D721Med (cell line): ENCODE results near the gene ZFHX3.

Source experiments
- DNase-seq: peaks from one replicate; pipeline ENCODE4 v3.0.0; 2011; ENCODE audit warnings: low spot score; ENCODE audit not compliant: insufficient read length
- FAIRE-seq: peaks from 2 replicates; lab custom pipeline; 2011; peaks lifted over from hg19 to GRCh38; lab: Jason Lieb, UNC
- TF ChIP-seq, protein P1 (sequence below): IDR thresholded peaks from 2 replicates; pipeline ENCODE4 v1.5.1; 2012; ENCODE audit warnings: mild to moderate bottlenecking, control low read depth; ENCODE audit not compliant: insufficient read depth; ENCODE audit errors: missing control alignments

The ZFHX3 gene

DNA sequence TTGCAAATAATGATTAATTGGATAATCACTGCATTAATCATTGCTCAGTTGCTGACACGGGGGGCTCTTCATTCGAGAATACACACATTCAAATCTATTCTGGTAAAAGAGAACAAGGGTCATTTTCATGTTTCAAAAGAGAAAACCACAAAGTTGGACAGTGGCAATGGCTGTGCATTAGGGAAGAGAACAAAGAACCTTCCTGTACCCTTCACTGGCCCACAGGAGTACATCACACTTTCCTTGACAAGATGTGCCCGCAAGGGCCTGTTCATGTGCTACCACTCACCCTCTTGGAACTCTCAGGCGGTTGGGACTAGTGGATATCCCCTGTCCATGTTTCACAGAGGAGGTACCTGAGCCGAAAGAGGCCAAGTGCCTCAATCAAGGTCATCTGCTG lies 223.2 kb downstream of the ZFHX3 start:
- DNase-seq (no peak), FAIRE-seq (no peak)
- TF ChIP-seq, protein P1, sequence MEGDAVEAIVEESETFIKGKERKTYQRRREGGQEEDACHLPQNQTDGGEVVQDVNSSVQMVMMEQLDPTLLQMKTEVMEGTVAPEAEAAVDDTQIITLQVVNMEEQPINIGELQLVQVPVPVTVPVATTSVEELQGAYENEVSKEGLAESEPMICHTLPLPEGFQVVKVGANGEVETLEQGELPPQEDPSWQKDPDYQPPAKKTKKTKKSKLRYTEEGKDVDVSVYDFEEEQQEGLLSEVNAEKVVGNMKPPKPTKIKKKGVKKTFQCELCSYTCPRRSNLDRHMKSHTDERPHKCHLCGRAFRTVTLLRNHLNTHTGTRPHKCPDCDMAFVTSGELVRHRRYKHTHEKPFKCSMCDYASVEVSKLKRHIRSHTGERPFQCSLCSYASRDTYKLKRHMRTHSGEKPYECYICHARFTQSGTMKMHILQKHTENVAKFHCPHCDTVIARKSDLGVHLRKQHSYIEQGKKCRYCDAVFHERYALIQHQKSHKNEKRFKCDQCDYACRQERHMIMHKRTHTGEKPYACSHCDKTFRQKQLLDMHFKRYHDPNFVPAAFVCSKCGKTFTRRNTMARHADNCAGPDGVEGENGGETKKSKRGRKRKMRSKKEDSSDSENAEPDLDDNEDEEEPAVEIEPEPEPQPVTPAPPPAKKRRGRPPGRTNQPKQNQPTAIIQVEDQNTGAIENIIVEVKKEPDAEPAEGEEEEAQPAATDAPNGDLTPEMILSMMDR: no peak

DNA sequence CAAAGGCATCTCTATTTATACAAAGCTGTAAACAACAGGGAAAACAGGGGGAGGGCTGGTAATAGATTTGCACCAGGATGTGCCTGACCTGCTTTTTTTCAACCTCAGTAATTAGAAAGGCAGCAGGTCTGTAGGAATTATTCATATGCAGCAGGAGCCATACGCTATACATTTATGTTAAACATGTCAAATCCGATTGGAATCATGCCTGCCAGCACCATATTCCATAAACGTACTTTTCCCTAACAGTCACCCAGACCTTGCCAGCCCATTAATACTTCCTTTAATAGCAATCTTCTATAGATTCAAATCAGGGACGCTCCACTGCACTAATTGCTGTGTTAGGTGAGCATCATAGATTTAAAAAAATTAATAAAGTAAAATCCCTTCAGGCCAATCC lies 223.9 kb downstream of the ZFHX3 start:
- no peak for FAIRE-seq
- no peak for DNase-seq
- TF ChIP-seq, protein P1: no peak

DNA sequence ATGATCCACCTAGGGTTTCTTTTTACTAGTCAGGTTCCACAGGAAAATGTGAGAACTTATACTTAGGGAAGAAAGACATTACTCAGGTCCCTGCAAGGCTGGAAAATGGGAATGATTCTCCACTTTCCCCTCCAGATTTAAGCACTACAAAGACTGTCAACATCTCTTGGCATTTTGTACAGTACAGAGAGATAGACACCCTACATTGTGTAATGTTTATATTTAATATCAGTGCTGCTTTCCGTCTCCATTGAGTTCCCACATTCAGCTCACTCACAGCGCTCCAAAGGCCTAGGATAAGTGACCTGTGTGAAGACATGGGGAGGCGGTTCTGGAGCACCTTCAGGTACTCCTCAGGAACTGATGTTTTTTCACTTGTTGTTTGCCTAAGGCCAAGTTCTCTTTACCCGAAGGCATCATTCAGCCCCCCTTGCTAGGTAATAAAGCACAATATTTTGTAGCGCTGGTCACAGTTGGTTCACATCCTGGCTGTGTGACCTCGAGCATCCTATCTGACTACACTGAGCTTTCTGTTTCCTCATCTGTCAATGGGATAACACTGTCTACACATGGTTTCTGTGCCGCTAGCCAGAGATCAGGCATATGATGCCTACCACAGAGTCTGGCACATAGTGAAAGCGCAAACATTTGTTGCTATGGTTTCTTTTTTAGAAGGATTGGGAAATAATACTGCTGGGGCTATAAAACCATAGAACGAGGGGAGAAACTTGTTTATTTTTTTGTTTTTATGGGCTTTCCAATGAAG lies 226.6 kb downstream of the ZFHX3 start:
- FAIRE-seq (no peak), DNase-seq (no peak)
- TF ChIP-seq, protein P1: no peak

DNA sequence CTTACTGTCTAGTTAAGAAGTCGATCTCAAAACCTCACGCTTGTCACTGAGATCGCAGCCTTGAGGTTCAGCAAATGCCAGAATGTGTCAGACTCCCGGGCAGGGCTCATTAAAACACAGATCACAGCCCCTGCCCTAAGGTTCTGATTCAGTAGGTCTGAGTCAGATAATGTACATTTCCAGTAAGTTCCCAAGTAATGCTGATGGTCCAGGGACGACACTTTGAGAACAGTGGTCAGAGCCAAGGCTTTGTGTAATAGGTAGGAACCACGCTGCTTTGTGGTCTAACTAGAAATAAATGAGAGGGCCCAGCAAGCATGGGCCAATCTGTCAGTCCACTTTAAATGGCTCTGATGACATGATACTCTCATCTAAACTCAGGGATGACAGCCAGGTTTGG lies 228.6 kb downstream of the ZFHX3 start:
- FAIRE-seq (no peak), DNase-seq (no peak)
- TF ChIP-seq, protein P1: no peak

DNA sequence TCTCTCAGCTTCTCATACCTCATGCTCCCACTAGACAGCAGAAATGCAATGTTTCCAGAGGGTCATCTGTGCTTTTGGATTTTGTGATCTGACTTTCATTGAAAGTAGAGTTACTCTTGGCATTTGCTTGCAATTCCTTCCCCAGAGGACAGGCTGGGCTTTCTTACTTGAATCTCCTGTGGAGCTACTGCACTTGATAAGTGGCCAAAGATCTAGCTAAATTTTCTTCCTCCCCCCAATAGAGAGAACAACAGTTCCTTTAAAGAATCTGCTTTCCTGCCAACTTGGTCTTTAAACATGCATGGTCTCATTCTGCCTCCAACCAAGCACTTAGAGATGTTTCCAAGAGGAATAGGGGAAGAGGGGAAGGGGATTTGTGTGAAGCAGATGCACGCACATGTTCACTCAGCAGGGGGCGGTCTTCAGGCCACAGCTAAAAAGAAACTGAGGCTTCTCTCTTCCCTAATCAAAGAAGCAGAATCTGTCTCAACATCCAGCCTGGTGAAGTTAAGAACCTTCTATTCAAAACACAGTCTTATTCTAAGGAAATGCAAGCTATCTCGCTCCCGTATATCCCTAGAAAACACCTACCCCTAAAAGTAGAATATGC lies 229.6 kb downstream of the ZFHX3 start:
- no peak for DNase-seq
- no peak for FAIRE-seq

DNA sequence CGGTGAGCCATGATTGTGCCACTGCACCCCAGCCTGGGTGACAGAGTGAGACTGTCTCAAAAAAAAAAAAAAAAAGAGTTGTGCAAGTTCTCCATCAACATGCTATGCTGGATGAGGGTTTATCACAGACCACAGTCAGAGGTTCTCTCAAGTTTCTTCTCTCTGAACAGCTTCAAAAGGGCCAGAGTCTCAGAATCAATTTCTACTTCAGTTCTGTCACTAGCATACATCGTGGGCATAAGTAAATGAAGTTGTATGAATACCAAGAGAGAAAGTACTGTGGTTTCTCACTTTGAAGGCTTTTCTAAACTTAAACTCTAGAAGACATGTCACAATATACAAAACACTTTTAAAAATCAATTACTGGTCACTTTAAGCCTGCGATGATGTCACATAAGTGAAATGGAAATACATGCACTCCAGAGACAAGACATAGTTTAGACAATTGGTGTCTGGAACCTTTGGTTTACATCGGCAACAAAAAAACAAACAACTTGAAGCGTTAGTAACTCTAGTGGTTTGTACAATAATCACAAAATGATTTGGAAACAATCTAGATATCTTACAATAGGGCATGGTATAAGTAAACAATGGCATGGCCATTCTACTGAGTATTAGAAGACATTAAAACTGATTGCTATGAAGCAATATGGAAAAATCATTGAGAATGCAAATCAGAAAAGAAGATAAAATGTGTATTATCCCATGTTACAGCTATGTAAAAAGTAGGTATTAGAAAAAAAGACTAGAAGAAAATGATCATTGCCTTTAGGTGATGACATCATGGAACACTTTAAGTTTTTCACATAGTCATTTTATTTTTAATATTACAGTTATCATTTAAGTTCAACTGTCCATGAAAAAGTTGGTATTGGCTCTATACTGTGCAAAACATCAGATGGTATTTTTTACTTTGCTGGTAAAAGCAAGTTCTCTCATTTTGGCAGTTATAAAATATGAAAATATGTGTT lies 232.3 kb downstream of the ZFHX3 start:
- TF ChIP-seq, protein P1: no peak
- DNase-seq (no peak), FAIRE-seq (no peak)

More for the DNA sequence above, 229.6 kb downstream of the ZFHX3 start:
- TF ChIP-seq, protein P1: no peak
